KOPT-K1 (cell line): Measurements from ENCODE around the gene NDNF.

ENCODE experiments used
- H3K27ac ChIP-seq: fragments of 200-600 bp; sonication (generic); 2 replicates; pipeline ENCODE4 v1.5.1; 2016; ENCODE audit warnings: antibody characterized with exemption, mild to moderate bottlenecking, low read depth, low read length; ENCODE audit not compliant: poor library complexity, severe bottlenecking
- H3K36me3 ChIP-seq: fragments of 200-600 bp; sonication (generic); 2 replicates; pipeline ENCODE4 v1.5.1; 2017; ENCODE audit warnings: antibody characterized with exemption, mild to moderate bottlenecking, low read length, moderate library complexity; ENCODE audit not compliant: insufficient read depth
- H3K9me3 ChIP-seq: fragments of 200-600 bp; sonication (generic); 2 replicates; pipeline ENCODE4 v1.5.1; 2017; ENCODE audit warnings: antibody characterized with exemption, low read length, mild to moderate bottlenecking; ENCODE audit not compliant: insufficient read depth, poor library complexity, severe bottlenecking

NDNF gene

GRCh38 chr4:121072224-121073003 lies at the start of gene NDNF:
NDNF (minus strand) TSS chr4:121072535; CDS start chr4:121045837, 26,698 bp downstream.
- H3K36me3 ChIP-seq = no peaks in the 10 kb centered on the region
- H3K9me3 ChIP-seq = no peaks in the 10 kb centered on the region
- no peak within 1 kb of the TSS for H3K27ac ChIP-seq

GRCh38 chr4:121119715-121120114 lies 47.4 kb upstream of the NDNF start:
- Histone ChIP-seq H3K9me3 (no peaks in the 10 kb centered on the region), H3K36me3 (no peaks in the 10 kb centered on the region), H3K27ac (no peak overlapping the region)

- no peaks in the 10 kb centered on the region for H3K9me3 ChIP-seq
- H3K36me3 ChIP-seq = no peaks in the 10 kb centered on the region
- H3K27ac ChIP-seq = no peak overlapping the region
Observed at GRCh38 chr4:121118344-121118743, 46.0 kb upstream of the NDNF start.

GRCh38 chr4:121114756-121115155 lies 42.4 kb upstream of the NDNF start:
- H3K36me3 ChIP-seq = no peaks in the 10 kb centered on the region
- no peaks in the 10 kb centered on the region for H3K9me3 ChIP-seq
- no peak overlapping the region for H3K27ac ChIP-seq

GRCh38 chr4:121112530-121112929 lies 40.2 kb upstream of the NDNF start:
- Histone ChIP-seq H3K36me3 (no peaks in the 10 kb centered on the region), H3K9me3 (no peaks in the 10 kb centered on the region), H3K27ac (no peak overlapping the region)

- Histone ChIP-seq H3K36me3 (no peaks in the 10 kb centered on the region), H3K27ac (no peak overlapping the region), H3K9me3 (no peaks in the 10 kb centered on the region)
Observed at GRCh38 chr4:121108557-121108956, 36.2 kb upstream of the NDNF start.

GRCh38 chr4:121107507-121107906 lies 35.2 kb upstream of the NDNF start:
- Histone ChIP-seq H3K36me3 (no peaks in the 10 kb centered on the region), H3K27ac (no peak overlapping the region), H3K9me3 (no peaks in the 10 kb centered on the region)

GRCh38 chr4:121100093-121100775 lies 27.9 kb upstream of the NDNF start:
- no peaks in the 10 kb centered on the region for H3K9me3 ChIP-seq
- no peaks in the 10 kb centered on the region for H3K36me3 ChIP-seq
- H3K27ac ChIP-seq = no peak overlapping the region

GRCh38 chr4:121098266-121098665 lies 25.9 kb upstream of the NDNF start:
- H3K9me3 ChIP-seq = no peaks in the 10 kb centered on the region
- no peak overlapping the region for H3K27ac ChIP-seq
- H3K36me3 ChIP-seq = no peaks in the 10 kb centered on the region

GRCh38 chr4:121096629-121097028 lies 24.3 kb upstream of the NDNF start:
- Histone ChIP-seq H3K36me3 (no peaks in the 10 kb centered on the region), H3K27ac (no peak overlapping the region), H3K9me3 (no peaks in the 10 kb centered on the region)

GRCh38 chr4:121096191-121096590 lies 23.9 kb upstream of the NDNF start:
- Histone ChIP-seq H3K36me3 (no peaks in the 10 kb centered on the region), H3K27ac (no peak overlapping the region), H3K9me3 (no peaks in the 10 kb centered on the region)

GRCh38 chr4:121094297-121094966 lies 22.1 kb upstream of the NDNF start:
- H3K9me3 ChIP-seq = no peaks in the 10 kb centered on the region
- H3K27ac ChIP-seq = no peak overlapping the region
- no peaks in the 10 kb centered on the region for H3K36me3 ChIP-seq

GRCh38 chr4:121093261-121093660 lies 20.9 kb upstream of the NDNF start:
- no peak overlapping the region for H3K27ac ChIP-seq
- H3K9me3 ChIP-seq = no peaks in the 10 kb centered on the region
- no peaks in the 10 kb centered on the region for H3K36me3 ChIP-seq

GRCh38 chr4:121091941-121092340 lies 19.6 kb upstream of the NDNF start:
- no peak overlapping the region for H3K27ac ChIP-seq
- H3K36me3 ChIP-seq = no peaks in the 10 kb centered on the region
- H3K9me3 ChIP-seq = no peaks in the 10 kb centered on the region

GRCh38 chr4:121088867-121089266 lies 16.5 kb upstream of the NDNF start:
- no peak overlapping the region for H3K27ac ChIP-seq
- H3K36me3 ChIP-seq = no peaks in the 10 kb centered on the region
- peaks cover 5% of the 10 kb centered on the region for H3K9me3 ChIP-seq
